Fibroblast of pulmonary artery (primary cell): ENCODE results near the gene ERP27.

Experiments used
- DNase-seq: peaks from one replicate; pipeline ENCODE4 v3.0.0-alpha.2; 2010; ENCODE audit warnings: low read depth
- H3K4me3 ChIP-seq: replicated peaks from 2 replicates; pipeline ENCODE4 v1.5.1; 2011; ENCODE audit warnings: low read depth, mild to moderate bottlenecking, control low read depth, low read length, moderate library complexity
- TF ChIP-seq, protein P1 (sequence below): IDR thresholded peaks from 2 replicates; pipeline ENCODE4 v1.5.1; 2011; ENCODE audit warnings: mild to moderate bottlenecking, control low read depth, low read length, inconsistent platforms; ENCODE audit errors: missing control alignments

The ERP27 gene

DNA sequence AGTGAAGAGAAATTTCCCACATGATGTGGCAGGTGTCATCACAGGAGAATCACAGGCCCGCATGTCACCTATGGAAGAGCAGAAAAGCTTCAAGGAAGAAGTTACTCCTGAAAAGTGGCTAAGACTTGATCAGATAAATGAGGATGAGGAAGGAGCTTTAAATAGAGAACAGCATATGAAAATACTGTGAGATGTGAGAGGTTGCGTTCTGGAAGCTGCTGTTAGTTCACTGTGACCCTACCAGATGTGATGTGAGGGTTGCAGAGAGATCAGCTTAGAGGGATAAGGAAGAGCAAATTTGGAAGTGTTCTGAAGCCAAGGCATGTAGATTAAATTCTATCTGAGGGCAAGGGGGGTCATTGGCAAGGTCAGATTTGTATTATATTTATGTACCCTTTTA lies 17.1 kb downstream of the ERP27 start:
- TF ChIP-seq, protein P1, sequence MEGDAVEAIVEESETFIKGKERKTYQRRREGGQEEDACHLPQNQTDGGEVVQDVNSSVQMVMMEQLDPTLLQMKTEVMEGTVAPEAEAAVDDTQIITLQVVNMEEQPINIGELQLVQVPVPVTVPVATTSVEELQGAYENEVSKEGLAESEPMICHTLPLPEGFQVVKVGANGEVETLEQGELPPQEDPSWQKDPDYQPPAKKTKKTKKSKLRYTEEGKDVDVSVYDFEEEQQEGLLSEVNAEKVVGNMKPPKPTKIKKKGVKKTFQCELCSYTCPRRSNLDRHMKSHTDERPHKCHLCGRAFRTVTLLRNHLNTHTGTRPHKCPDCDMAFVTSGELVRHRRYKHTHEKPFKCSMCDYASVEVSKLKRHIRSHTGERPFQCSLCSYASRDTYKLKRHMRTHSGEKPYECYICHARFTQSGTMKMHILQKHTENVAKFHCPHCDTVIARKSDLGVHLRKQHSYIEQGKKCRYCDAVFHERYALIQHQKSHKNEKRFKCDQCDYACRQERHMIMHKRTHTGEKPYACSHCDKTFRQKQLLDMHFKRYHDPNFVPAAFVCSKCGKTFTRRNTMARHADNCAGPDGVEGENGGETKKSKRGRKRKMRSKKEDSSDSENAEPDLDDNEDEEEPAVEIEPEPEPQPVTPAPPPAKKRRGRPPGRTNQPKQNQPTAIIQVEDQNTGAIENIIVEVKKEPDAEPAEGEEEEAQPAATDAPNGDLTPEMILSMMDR, result no peak
- DNase-seq, result no peak
- H3K4me3 ChIP-seq, result no peak overlapping the region

DNA sequence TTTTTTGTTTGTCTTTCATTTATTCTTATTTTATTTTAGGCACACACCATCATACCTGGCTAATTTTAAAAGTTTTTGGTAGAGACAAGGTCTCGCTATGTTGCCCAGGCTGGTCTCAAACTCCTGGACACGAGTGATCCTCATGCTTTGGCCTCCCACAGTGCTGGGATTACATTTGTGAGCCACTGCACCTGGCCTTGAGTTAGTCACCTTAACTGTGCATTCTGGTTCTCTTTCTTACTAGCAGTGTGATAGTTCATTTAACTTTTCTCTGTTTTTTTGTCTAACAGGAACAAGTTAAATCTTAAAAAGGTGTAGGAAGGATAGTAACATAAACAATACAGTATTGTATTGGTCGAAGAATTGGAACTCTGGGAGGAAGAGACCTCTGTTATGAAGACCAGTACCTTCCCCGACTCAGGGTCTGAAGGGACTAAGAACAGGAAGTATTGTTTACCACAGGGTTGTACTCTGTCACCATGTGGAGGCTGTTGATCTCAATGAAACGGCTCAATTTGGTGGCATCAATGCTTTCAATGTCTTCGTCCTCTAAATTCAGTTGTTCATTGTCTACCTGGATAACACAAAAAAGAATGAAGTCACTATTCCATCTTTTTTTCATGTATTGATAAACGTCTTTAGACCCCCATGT lies 17.7 kb downstream of the ERP27 start:
- DNase-seq, result no peak
- H3K4me3 ChIP-seq, result no peak overlapping the region
- TF ChIP-seq, protein P1, result no peak

DNA sequence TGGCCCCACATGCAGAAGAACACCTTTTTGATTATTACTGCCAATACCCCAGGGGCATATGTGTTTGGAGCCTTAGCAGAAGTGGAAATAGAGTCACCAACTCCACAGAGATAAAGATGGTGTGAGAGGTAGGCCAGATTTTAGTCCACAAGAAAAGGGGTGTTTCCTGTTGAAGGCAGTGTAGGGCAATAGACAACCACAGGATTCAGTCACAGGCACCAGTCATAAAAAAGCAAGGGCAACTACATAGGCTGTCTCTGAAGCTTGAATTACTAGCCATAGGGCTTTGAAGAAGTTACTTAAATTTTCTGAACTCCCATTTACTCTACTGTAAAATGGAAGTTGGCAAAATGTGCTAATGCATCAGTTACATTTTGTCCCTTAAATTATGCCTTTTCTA lies 18.9 kb downstream of the ERP27 start:
- TF ChIP-seq, protein P1, result no peak
- no peak overlapping the region for H3K4me3 ChIP-seq
- no peak for DNase-seq

DNA sequence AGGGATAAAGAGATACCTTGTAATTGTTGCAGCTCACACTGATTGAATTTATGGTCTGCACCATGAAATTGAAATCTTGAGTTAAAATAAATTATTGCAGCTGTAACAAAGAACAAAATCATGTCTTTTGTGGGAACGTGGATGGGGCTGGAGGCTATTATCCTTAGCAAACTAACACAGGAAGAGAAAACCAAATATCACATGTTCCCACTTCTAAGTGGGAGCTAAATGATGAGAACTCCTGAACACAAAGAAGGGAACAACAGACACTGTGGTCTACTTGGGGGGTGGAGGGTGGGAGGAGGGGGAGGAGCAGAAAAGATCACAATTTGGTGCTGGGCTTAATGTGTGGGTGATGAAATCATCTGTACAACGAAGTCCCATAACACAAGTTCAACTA lies 22.6 kb downstream of the ERP27 start:
- no peak overlapping the region for H3K4me3 ChIP-seq
- no peak for DNase-seq
- TF ChIP-seq, protein P1, result no peak

DNA sequence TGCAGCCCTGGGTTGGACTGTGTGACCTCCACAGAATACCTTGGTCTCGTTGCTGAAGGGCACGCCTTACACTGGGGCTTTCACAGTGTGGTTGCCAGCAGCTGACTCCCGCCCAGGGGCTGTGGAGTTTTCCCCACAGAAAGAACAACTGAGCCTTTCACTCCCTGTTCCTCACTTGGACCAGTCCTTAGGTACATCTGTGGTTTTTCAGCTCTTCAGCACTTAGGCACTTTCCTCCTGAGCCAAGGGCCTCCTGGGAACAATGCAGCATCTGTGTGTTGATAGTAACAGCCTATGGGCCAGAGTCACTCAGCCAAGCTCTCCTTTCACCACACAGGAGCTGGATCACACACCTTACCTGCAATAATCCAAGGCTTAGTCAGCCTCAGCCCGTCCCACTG lies 25.0 kb downstream of the ERP27 start:
- no peak overlapping the region for H3K4me3 ChIP-seq
- TF ChIP-seq, protein P1, result no peak
- DNase-seq, result peak; percentile 48

DNA sequence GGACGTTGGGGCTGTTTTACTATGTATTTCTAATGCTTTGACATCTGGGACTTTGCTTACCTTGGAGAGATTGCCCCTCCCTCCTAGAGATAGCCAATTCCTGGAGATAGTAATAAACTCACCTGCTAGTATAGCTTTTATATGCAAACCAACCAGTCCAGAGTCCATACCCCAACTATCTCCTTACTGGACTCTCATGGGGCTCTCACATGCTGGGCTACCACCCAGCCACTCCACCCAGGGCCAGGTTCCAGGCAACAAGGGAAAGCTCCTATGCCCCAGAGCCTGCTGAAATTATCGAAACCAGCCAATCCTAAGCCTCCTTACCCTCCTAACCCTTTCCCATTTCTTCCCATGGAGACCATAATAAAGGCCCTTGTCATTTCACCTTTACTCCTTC lies 27.2 kb downstream of the ERP27 start:
- H3K4me3 ChIP-seq, result no peak overlapping the region
- DNase-seq, result no peak
- TF ChIP-seq, protein P1, result no peak
